ENCODE results near the gene SSH2. TPM values are rescaled to one million over a fixed set of nuclear protein-coding genes. Genes with fewer than 3 reads are reported as not detected.
"Not testable (repeated sequence)": the region's sequence is repeated elsewhere in the genome, so short reads cannot be mapped to it uniquely, and the experiment has no call there.

The SSH2 gene
- total and polyA plus RNA-seq, 2 donors (not counting 1 experiment from before 2014, with no cell fraction given): 51.5 to 183 TPM

- Histone ChIP-seq H3K9me3 (ENCODE audit: control extremely low read depth in 1 of 3, control insufficient read depth in 2 of 3, insufficient read depth in 1 of 3, low read length in 2 of 3) (peaks cover 2 to 10% (median 6%) of the 10 kb centered on the region in 3 donors), H3K4me2 (replicated peaks; ENCODE audit: low read depth, low read length, poor library complexity, severe bottlenecking) (no peak overlapping the region), H3K36me3 (replicated peaks in 1 of 2; ENCODE audit: control extremely low read depth in 1 of 2, control insufficient read depth in 1 of 2, extremely low read depth in 1 of 2, insufficient read depth in 2 of 2, low read length in 1 of 2) (peaks cover 4 to 6% of the 10 kb centered on the region in 2 experiments), H2AFZ (ENCODE audit: insufficient read depth, low read depth, low read length, poor library complexity, severe bottlenecking) (no peak overlapping the region), H3K4me3 (ENCODE audit: control extremely low read depth in 1 of 5, extremely low read depth in 1 of 5, insufficient read depth in 1 of 5, low read depth in 2 of 5, low read length in 4 of 5) (no peak overlapping the region), H3K4me1 (ENCODE audit: control insufficient read depth in 2 of 2, insufficient read depth in 2 of 2, low read length in 2 of 2) (peaks cover 3 to 8% of the 10 kb centered on the region in 2 donors), H3K27ac (ENCODE audit: low read length in 2 of 2) (no peak overlapping the region), H3K27me3 (replicated peaks in 1 of 4; ENCODE audit: control extremely low read depth in 1 of 4, control insufficient read depth in 3 of 4, insufficient read depth in 4 of 4, low read length in 3 of 4) (no peaks in the 10 kb centered on the region), H4K20me1 (ENCODE audit: control insufficient read depth, insufficient read depth, low read length, poor library complexity, severe bottlenecking) (peaks cover 36% of the 10 kb centered on the region), H3K9ac (ENCODE audit: low read length) (no peak overlapping the region), H3K79me2 (ENCODE audit: control insufficient read depth, insufficient read depth, low read length) (peaks cover 73% of the 10 kb centered on the region)
- no peak for DNase-seq
- Mint-ChIP-seq H3K27ac (no peak overlapping the region), H3K4me1 (peaks cover 44% of the 10 kb centered on the region), H3K9me3 (ENCODE audit: insufficient read depth) (peaks cover 10% of the 10 kb centered on the region), H3K27me3 (no peaks in the 10 kb centered on the region), H3K4me3 (no peak overlapping the region)
- ATAC-seq (ENCODE audit: low read depth): no peak
- no CpG with 5 or more reads among the region's 2 CpGs for WGBS (ENCODE audit: insufficient coverage)
- ChIA-PET POLR2A (interaction anchor here (1.4 kb wide), 1 partner anchor 27 kb away, joined by 3 read pairs; no protein-coding TSS in a partner anchor), CTCF (interaction anchor here (1.2 kb wide), 1 partner anchor 36 kb away, joined by 3 read pairs; no protein-coding TSS in a partner anchor)
- intact Hi-C loops (cut with micrococcal nuclease): no loop called here
- TF ChIP-seq EZH2 (IDR thresholded peaks at IDR 0.05; ENCODE audit: borderline replicate concordance, insufficient read depth, low read depth, low read length, poor library complexity, severe bottlenecking) (no peak), CTCF (IDR thresholded peaks at IDR 0.05) (no peak)
Measured at GRCh38 chr17:29903471-29903870, 26.6 kb downstream of the SSH2 start.

DNA sequence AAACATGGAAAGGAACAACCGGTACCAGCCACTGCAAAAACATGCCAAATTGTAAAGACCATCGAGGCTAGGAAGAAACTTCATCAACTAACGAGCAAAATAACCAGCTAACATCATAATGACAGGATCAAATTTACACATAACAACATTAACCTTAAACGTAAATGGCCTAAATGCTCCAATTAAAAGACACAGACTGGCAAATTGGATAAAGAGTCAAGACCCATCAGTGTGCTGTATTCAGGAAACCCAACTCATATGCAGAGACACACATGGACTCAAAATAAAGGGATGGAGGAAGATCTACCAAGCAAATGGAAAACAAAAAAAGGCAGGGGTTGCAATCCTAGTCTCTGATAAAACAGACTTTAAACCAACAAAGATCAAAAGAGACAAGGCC is 32.9 kb downstream of the SSH2 start:
- H3K4me2 ChIP-seq (replicated peaks; ENCODE audit: low read depth, low read length, poor library complexity, severe bottlenecking); H3K27me3 ChIP-seq (replicated peaks in 1 of 4; ENCODE audit: control extremely low read depth in 1 of 4, control insufficient read depth in 3 of 4, insufficient read depth in 4 of 4, low read length in 3 of 4); H3K27me3 Mint-ChIP-seq; CTCF ChIA-PET; H3K36me3 ChIP-seq (replicated peaks in 1 of 2; ENCODE audit: control extremely low read depth in 1 of 2, control insufficient read depth in 1 of 2, extremely low read depth in 1 of 2, insufficient read depth in 2 of 2, low read length in 1 of 2); H3K9me3 Mint-ChIP-seq (ENCODE audit: insufficient read depth); H2AFZ ChIP-seq (ENCODE audit: insufficient read depth, low read depth, low read length, poor library complexity, severe bottlenecking); H3K9me3 ChIP-seq (ENCODE audit: control extremely low read depth in 1 of 3, control insufficient read depth in 2 of 3, insufficient read depth in 1 of 3, low read length in 2 of 3); H3K4me3 Mint-ChIP-seq; intact Hi-C loops (cut with micrococcal nuclease); DNase-seq; POLR2A ChIA-PET; H4K20me1 ChIP-seq (ENCODE audit: control insufficient read depth, insufficient read depth, low read length, poor library complexity, severe bottlenecking); H3K27ac Mint-ChIP-seq; ATAC-seq (ENCODE audit: low read depth); H3K4me1 ChIP-seq (ENCODE audit: control insufficient read depth in 2 of 2, insufficient read depth in 2 of 2, low read length in 2 of 2); H3K27ac ChIP-seq (ENCODE audit: low read length in 2 of 2); H3K9ac ChIP-seq (ENCODE audit: low read length); H3K4me3 ChIP-seq (ENCODE audit: control extremely low read depth in 1 of 5, extremely low read depth in 1 of 5, insufficient read depth in 1 of 5, low read depth in 2 of 5, low read length in 4 of 5): not testable (repeated sequence)
- peaks cover 28% of the 10 kb centered on the region for H3K4me1 Mint-ChIP-seq
- peaks cover 31% of the 10 kb centered on the region for H3K79me2 ChIP-seq (ENCODE audit: control insufficient read depth, insufficient read depth, low read length)
- no CpG with 5 or more reads among the region's 4 CpGs for WGBS (ENCODE audit: insufficient coverage)

Data from B cell (primary cell).